Measurements from ENCODE around the gene ICE2. TPM values are rescaled to one million over a fixed set of nuclear protein-coding genes. Genes with fewer than 3 reads are reported as not detected.

ICE2 gene
- total and polyA plus RNA-seq, 2 of the 8 experiments (the other 6 are each of a cell fraction or from before 2014, with no cell fraction given), result 40.0 to 87.3 TPM

DNA sequence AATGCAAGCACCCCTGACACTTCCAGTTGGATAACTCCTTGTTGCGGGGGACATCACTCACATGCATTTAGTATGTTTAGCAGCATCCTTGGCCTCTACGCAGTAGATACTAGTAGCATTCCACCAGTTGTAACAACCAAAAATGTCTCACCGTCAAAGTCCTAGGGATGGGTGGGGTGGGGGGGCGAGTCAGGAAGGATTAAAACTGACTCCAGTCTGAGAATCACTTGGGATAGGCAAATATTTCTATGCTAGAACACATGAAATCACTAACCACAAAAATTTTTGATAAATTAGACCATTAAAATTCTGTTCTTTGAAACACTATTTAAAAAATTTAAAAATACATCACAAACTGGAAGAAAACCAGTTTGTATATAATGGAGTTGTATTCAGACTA is 18.0 kb downstream of the ICE2 start (continued):
- TF ChIP-seq CHD7 (IDR thresholded peaks at IDR 0.05; ENCODE audit: insufficient replicate concordance, low read length), result no peak
- TF ChIP-seq EZH2 (IDR thresholded peaks at IDR 0.05; ENCODE audit: low read depth, low read length, severe bottlenecking), result no peak
- TF ChIP-seq CHD2 (IDR thresholded peaks at IDR 0.05; ENCODE audit: low read length), result no peak
- TF ChIP-seq HDAC6 (IDR thresholded peaks at IDR 0.05; ENCODE audit: low read depth, low read length), result no peak
- TF ChIP-seq SIX5 (IDR thresholded peaks at IDR 0.05; ENCODE audit: low read depth, low read length), result no peak
- TF ChIP-seq BACH1 (IDR thresholded peaks at IDR 0.05; ENCODE audit: low read length), result no peak
- TF ChIP-seq GABPA (IDR thresholded peaks at IDR 0.05; ENCODE audit: borderline replicate concordance, insufficient read depth, low read length), result no peak

Data from H1 (cell line).